ENCODE results near the gene PYROXD2. TPM values are rescaled to one million over a fixed set of nuclear protein-coding genes. Genes with fewer than 3 reads are reported as not detected.

Gene PYROXD2
- total and polyA plus RNA-seq, 2 of the 8 experiments (the other 6 are each of a cell fraction or from before 2014, with no cell fraction given), result 3.2 to 5.4 TPM

GRCh38 chr10:98391578-98391991 lies 23.4 kb downstream of the PYROXD2 start:
- Histone ChIP-seq H3K9me3 (ENCODE audit: insufficient read depth in 2 of 2, low read depth in 1 of 2, low read length in 1 of 2) (no peaks in the 10 kb centered on the region), H3K36me3 (ENCODE audit: control insufficient read depth in 2 of 4, insufficient read depth in 4 of 4, low read length in 3 of 4) (no peaks in the 10 kb centered on the region), H3K4me2 (ENCODE audit: insufficient read depth in 1 of 2, low read depth in 2 of 2, low read length in 2 of 2) (no peak overlapping the region), H3K56ac (replicated peaks; ENCODE audit: insufficient read length, low read depth, low read length) (no peak overlapping the region), H4K91ac (replicated peaks; ENCODE audit: insufficient read length, low read length) (no peak overlapping the region), H3K27ac (ENCODE audit: low read depth, low read length) (no peak overlapping the region), H3K23me2 (ENCODE audit: low read depth, low read length) (no peaks in the 10 kb centered on the region), H3K79me1 (ENCODE audit: low read depth, low read length) (no peaks in the 10 kb centered on the region), H2BK12ac (ENCODE audit: low read depth, low read length) (no peak overlapping the region), H4K20me1 (replicated peaks in 1 of 2; ENCODE audit: control insufficient read depth in 1 of 2, insufficient read depth in 2 of 2, low read length in 2 of 2) (peaks cover 0 to 2% of the 10 kb centered on the region in 2 experiments), H4K8ac (ENCODE audit: extremely low read depth, insufficient read depth, low read length) (no peak overlapping the region), H2AK5ac (ENCODE audit: low read depth, low read length) (no peak overlapping the region), H3K18ac (ENCODE audit: extremely low read depth, low read length) (no peak overlapping the region), H3K4me3 (ENCODE audit: extremely low read depth in 1 of 4, insufficient read depth in 2 of 4, low read depth in 3 of 4, low read length in 4 of 4) (no peak overlapping the region), H3K9ac (replicated peaks in 1 of 4; ENCODE audit: extremely low read depth in 1 of 4, low read depth in 3 of 4, low read length in 3 of 4) (no peak overlapping the region), H3K27me3 (replicated peaks in 1 of 4; ENCODE audit: control insufficient read depth in 3 of 4, extremely low read depth in 1 of 4, insufficient read depth in 3 of 4, low read length in 3 of 4) (no peaks in the 10 kb centered on the region), H3K79me2 (ENCODE audit: control insufficient read depth in 1 of 2, insufficient read depth in 2 of 2, low read length in 2 of 2) (no peaks in the 10 kb centered on the region), H2BK15ac (ENCODE audit: low read length) (no peak overlapping the region), H2BK5ac (ENCODE audit: low read depth, low read length) (no peak overlapping the region), H3K23ac (ENCODE audit: insufficient read length) (no peak overlapping the region), H2BK20ac (ENCODE audit: low read length) (no peak overlapping the region), H3K4ac (replicated peaks; ENCODE audit: insufficient read length, low read depth, low read length) (no peak overlapping the region), H2BK120ac (replicated peaks; ENCODE audit: low read depth, low read length) (no peak overlapping the region), H3K14ac (ENCODE audit: insufficient read length) (no peak overlapping the region), H3K4me1 (replicated peaks in 1 of 4; ENCODE audit: control insufficient read depth in 3 of 4, insufficient read depth in 4 of 4, low read length in 3 of 4) (no peaks in the 10 kb centered on the region), H2AFZ (ENCODE audit: low read length) (no peak overlapping the region), H4K5ac (ENCODE audit: insufficient read length, low read depth, low read length) (no peak overlapping the region)
- CTCF ChIA-PET (ENCODE audit: partially characterized antibody), result interaction anchor here (0.7 to 1.4 kb wide), 3 partner anchors 10 to 82 kb away, joined by 3 to 4 read pairs (median 4); no protein-coding TSS in a partner anchor
- DNase-seq (ENCODE audit: low read depth in 1 of 2, low spot score in 2 of 2) (no peak), FAIRE-seq (no peak)
- 90% methylated on average over 8 of the region's 8 CpGs; no CpG with 5 or more reads in 1 of the 2 experiments for WGBS, 2 experiments (ENCODE audit: extremely low coverage in 1 of 2, insufficient coverage in 1 of 2, insufficient read length in 1 of 2, insufficient replicate concordance in 2 of 2, low coverage in 1 of 2, low lambda C conversion rate in 2 of 2, missing lambda C conversion rate in 1 of 2)
- POLR2A ChIA-PET (ENCODE audit: partially characterized antibody), result interaction anchor here (0.6 to 1.0 kb wide), 2 partner anchors 8 to 166 kb away, joined by 3 read pairs; no protein-coding TSS in a partner anchor
- TF ChIP-seq POLR2A (IDR thresholded peaks at IDR 0.05; ENCODE audit: control extremely low read depth in 1 of 2, low read depth in 2 of 2, low read length in 2 of 2) (no peak), CBX5 (IDR thresholded peaks at IDR 0.05; ENCODE audit: low read depth, low read length) (no peak), POU5F1 (IDR thresholded peaks at IDR 0.05; ENCODE audit: low read depth, low read length) (no peak), ZNF274 (IDR thresholded peaks at IDR 0.05; ENCODE audit: borderline replicate concordance, extremely low read depth, low read length) (no peak)

Measured in H1 (cell line).